GM12875 (cell line): ENCODE data around the gene KANSL1.

ENCODE experiments used
- H3K4me3 ChIP-seq: one replicate; pipeline ENCODE4 v1.5.1; 2011; ENCODE audit warnings: low read depth, low read length, control low read depth
- CTCF ChIP-seq: IDR thresholded peaks from 2 replicates; pipeline ENCODE4 v1.5.1; 2011; ENCODE audit warnings: low read depth, mild to moderate bottlenecking, control low read depth, inconsistent platforms, low read length, moderate library complexity, borderline replicate concordance; ENCODE audit not compliant: insufficient read depth

KANSL1 gene

GRCh38 chr17:46081018-46081320, 112.3 kb downstream of the KANSL1 start:
- no peak overlapping the region for H3K4me3 ChIP-seq
- no peak for TF ChIP-seq CTCF

GRCh38 chr17:46080118-46081017, 112.9 kb downstream of the KANSL1 start:
- no peak overlapping the region for H3K4me3 ChIP-seq
- TF ChIP-seq CTCF: no peak

- no peak overlapping the region for H3K4me3 ChIP-seq
- no peak for TF ChIP-seq CTCF
Measured at GRCh38 chr17:46078675-46079074, 114.6 kb downstream of the KANSL1 start.

- no peak for TF ChIP-seq CTCF
- no peak overlapping the region for H3K4me3 ChIP-seq
Measured at GRCh38 chr17:46074540-46074939, 118.7 kb downstream of the KANSL1 start.

- H3K4me3 ChIP-seq: no peak overlapping the region
- no peak for TF ChIP-seq CTCF
Measured at GRCh38 chr17:46072998-46073397, 120.2 kb downstream of the KANSL1 start.

- no peak for TF ChIP-seq CTCF
- H3K4me3 ChIP-seq: no peak overlapping the region
Measured at GRCh38 chr17:46071796-46072195, 121.4 kb downstream of the KANSL1 start.

- H3K4me3 ChIP-seq: no peak overlapping the region
- no peak for TF ChIP-seq CTCF
Measured at GRCh38 chr17:46064460-46064859, 128.8 kb downstream of the KANSL1 start.
